GM23248 (cell line): Measurements from ENCODE around the gene PDE4C.

Experiments used
- EZH2 ChIP-seq: fragments of 200-600 bp; sonication (generic); IDR thresholded peaks from 2 replicates; pipeline ENCODE4 v1.6.1; 2018; ENCODE audit warnings: antibody characterized with exemption, mild to moderate bottlenecking; ENCODE audit not compliant: insufficient read depth, poor library complexity, severe bottlenecking
- EZH2phosphoT487 ChIP-seq: fragments of 200-600 bp; sonication (generic); IDR thresholded peaks from 2 replicates; pipeline ENCODE4 v1.6.1; 2018; ENCODE audit warnings: antibody characterized with exemption, moderate library complexity, mild to moderate bottlenecking, low read depth; ENCODE audit not compliant: insufficient read depth

GRCh38 chr19:18191640-18192062, 34.6 kb downstream of the PDE4C start:
- TF ChIP-seq EZH2, result no peak
- TF ChIP-seq EZH2phosphoT487, result no peak
